Activated naive CD8-positive, alpha-beta T cell (primary cell): Measurements from ENCODE around the gene SRPX2.
A peak's percentile ranks its signal among the peaks of the same experiment; 100 is the strongest.

Source experiments
- H3K27ac Mint-ChIP-seq: one replicate; pipeline ENCODE4 v1.8.0; 2021; ENCODE audit warnings: mixed read lengths
- H3K27me3 Mint-ChIP-seq: one replicate; pipeline ENCODE4 v1.8.0; 2021; ENCODE audit warnings: mixed read lengths
- H3K36me3 Mint-ChIP-seq: one replicate; pipeline ENCODE4 v1.8.0; 2021; ENCODE audit warnings: mixed read lengths
- H3K4me1 Mint-ChIP-seq: one replicate; pipeline ENCODE4 v1.8.0; 2021; ENCODE audit warnings: low read depth, mixed read lengths
- H3K4me3 Mint-ChIP-seq: one replicate; pipeline ENCODE4 v1.8.0; 2021; ENCODE audit warnings: mild to moderate bottlenecking, mixed read lengths
- H3K9me3 Mint-ChIP-seq: one replicate; pipeline ENCODE4 v1.8.0; 2021; ENCODE audit warnings: low read depth, mixed read lengths

The SRPX2 gene

DNA sequence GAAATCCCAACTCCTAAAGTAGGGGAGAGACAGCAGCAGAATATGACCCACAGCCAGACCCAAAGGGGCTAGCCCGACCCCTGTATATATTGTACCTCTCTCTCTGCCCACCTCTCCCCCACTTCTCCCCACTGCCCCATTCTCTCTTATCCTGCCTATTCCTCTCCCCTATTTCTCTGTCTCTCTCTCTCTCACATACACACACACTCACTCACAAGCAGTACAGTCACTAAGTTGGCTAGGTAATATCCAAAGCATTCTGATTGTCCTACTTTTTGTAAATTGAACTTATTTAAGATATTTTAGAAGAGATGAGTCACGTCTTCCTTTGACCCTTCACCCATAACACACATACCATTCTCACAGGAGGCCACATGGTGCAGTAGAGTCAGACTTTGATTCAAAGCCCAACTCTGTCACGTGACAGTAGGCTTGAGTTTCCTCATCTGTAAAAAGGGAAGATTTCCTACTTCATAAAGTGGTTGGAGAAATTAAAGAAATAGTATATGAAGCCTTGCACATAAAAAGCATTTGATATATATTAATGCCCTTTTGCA, 29.5 kb downstream of the SRPX2 start:
- H3K4me3 Mint-ChIP-seq, result no peak overlapping the region
- H3K9me3 Mint-ChIP-seq, result no peaks in the 10 kb centered on the region
- H3K36me3 Mint-ChIP-seq, result no peaks in the 10 kb centered on the region
- H3K27me3 Mint-ChIP-seq, result peaks cover 2% of the 10 kb centered on the region
- H3K27ac Mint-ChIP-seq, result no peak overlapping the region
- H3K4me1 Mint-ChIP-seq, result no peaks in the 10 kb centered on the region

DNA sequence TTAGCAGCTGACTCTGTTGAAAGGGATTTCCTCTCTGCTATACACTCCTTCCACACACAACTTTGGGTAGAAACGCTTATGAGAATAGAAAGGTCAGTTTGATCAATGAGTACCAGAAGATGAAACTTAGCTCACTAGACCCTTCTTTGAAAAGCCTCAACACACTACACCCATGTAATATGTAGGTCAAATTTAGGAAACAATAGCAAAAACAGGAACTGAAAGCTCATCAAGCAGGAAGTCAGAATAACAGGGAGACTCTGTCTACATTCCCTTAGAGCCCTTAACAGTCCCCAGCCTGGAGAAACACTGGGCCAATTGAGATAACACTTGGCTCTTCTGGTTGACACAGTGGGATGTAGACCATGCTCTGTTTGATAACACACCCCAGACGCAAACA, 30.7 kb downstream of the SRPX2 start:
- H3K9me3 Mint-ChIP-seq, result no peaks in the 10 kb centered on the region
- peaks cover 2% of the 10 kb centered on the region for H3K27me3 Mint-ChIP-seq
- no peak overlapping the region for H3K27ac Mint-ChIP-seq
- no peak overlapping the region for H3K4me3 Mint-ChIP-seq
- H3K4me1 Mint-ChIP-seq, result no peaks in the 10 kb centered on the region
- no peaks in the 10 kb centered on the region for H3K36me3 Mint-ChIP-seq

DNA sequence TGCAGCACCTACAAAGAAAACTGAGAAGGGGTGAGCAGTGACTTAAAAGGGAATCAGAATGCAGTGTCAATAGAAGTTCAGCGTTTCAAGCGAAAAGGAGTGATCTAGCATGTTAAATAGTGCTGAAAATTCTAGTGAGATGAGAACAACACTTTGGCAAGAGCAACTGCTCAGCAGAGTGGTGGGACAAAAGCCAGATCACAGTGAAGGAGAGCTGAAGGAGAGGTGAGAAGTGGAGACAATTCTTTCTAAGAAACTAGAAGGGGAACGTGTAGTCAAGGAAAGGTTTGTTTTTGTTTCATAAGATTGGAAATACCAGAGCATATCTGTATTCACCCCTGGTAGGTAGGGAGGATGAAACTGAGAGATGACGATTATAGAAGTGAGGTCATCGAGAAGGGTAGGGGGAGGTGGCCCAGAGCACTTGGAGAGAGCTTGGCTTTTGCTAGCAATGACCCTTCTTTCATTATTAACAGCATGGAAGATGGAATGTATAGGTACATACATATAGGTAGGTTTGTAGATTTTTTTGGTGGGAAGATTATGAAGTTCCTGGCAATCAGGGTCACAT, 33.7 kb downstream of the SRPX2 start:
- Mint-ChIP-seq H3K27me3 (peaks cover 2% of the 10 kb centered on the region), H3K9me3 (no peaks in the 10 kb centered on the region), H3K36me3 (no peaks in the 10 kb centered on the region), H3K4me3 (no peak overlapping the region), H3K4me1 (no peaks in the 10 kb centered on the region), H3K27ac (no peak overlapping the region)

DNA sequence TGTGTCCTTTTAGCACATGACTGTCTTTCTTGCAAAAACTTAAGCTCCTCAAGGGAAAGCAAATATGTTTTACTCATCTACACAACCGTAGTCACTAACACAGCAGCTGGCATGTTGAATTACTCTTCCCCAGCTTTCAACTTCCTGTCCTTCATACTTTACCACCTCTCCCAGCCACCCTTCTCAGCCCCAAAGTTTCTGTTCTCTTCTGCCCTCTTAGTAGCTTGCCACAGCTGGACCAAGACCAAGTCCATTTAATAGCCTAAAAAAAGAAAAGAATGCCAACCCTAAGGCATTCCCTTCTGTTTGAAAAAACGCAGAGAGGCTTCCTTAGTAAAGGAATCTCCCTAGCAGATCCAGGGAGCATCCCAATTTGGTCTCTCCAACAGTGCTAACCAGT, 36.8 kb downstream of the SRPX2 start:
- no peaks in the 10 kb centered on the region for H3K9me3 Mint-ChIP-seq
- no peak overlapping the region for H3K27ac Mint-ChIP-seq
- H3K4me1 Mint-ChIP-seq, result peaks cover under 1% of the 10 kb centered on the region
- peaks cover 2% of the 10 kb centered on the region for H3K27me3 Mint-ChIP-seq
- H3K4me3 Mint-ChIP-seq, result no peak overlapping the region
- no peaks in the 10 kb centered on the region for H3K36me3 Mint-ChIP-seq

DNA sequence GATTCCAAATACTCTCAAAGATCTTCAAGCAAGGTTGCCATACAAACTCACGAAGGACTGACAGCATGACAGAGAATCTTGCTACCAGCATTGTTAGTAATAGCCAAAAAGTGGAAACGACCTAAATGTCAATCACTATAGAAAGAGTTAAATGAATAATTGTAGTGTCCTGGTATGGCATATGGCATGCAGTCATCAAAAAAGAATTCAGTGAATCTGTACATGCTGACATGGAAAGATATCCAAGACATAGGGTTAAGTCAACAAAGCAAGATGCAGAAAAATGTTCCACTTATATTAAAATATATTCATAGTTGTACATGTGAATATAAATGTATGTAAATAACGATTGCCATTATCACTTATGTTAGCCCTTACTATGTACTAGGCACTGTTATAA, 37.6 kb downstream of the SRPX2 start:
- Mint-ChIP-seq H3K9me3 (no peaks in the 10 kb centered on the region), H3K4me3 (no peak overlapping the region), H3K27ac (no peak overlapping the region), H3K36me3 (no peaks in the 10 kb centered on the region), H3K27me3 (peaks cover 2% of the 10 kb centered on the region), H3K4me1 (peaks cover 3% of the 10 kb centered on the region)

DNA sequence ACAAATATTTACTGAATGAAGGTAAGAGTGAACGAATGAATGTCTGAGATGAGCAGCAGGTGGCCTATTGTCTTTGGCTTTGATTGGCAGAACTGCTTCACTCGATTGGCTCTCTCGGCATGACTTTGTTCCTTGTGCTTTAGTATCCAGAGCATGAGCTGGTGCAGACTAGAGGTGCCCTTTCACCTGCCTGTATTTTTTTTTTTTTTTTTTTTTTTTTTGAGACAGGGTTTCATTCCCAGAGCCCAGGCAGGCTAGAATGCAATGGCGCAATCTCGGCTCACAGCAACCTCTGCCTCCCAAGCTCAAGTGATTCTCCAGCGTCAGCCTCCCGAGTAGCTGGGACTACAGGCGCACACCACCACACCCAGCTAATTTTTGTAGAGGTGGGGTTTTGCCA, 38.9 kb downstream of the SRPX2 start:
- Mint-ChIP-seq H3K27me3 (peaks cover under 1% of the 10 kb centered on the region), H3K4me1 (peaks cover 16% of the 10 kb centered on the region), H3K4me3 (no peak overlapping the region), H3K36me3 (no peaks in the 10 kb centered on the region), H3K27ac (no peak overlapping the region), H3K9me3 (no peaks in the 10 kb centered on the region)

DNA sequence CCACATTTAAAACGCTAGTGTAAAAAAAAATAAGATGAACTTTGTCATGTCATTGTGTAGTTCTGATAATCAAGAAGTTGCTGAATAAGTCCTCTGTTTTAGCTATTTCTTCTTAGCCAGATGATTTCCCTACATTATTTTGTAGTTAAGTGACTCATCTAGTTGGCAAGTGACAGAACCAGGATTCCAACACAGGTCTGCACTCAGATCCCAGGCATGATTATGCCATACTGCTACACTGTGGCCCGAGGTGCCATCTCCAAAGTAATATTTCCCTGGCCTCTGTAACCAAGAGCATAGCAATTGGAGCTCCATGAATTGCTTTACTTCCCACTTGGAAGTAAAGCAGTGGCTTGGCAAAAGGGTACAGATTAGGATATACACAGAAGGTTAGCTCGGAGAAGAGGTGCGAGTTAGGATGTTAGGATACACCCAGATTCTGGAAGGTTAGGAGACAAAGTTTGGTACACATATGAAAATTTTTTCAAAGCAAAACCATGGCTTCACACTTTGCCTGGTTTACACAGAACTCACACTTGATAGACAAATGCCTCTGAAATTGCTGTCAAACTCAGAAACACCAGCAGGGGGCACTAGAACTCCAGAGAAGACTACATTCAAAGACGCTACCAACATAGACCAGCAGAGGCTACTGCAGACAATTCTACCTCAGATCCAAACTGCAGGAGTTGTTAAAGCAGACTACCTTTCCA, 41.4 kb downstream of the SRPX2 start:
- H3K4me3 Mint-ChIP-seq, result no peak overlapping the region
- peaks cover 18% of the 10 kb centered on the region for H3K4me1 Mint-ChIP-seq
- no peaks in the 10 kb centered on the region for H3K36me3 Mint-ChIP-seq
- H3K27me3 Mint-ChIP-seq, result no peaks in the 10 kb centered on the region
- no peak overlapping the region for H3K27ac Mint-ChIP-seq
- no peaks in the 10 kb centered on the region for H3K9me3 Mint-ChIP-seq

DNA sequence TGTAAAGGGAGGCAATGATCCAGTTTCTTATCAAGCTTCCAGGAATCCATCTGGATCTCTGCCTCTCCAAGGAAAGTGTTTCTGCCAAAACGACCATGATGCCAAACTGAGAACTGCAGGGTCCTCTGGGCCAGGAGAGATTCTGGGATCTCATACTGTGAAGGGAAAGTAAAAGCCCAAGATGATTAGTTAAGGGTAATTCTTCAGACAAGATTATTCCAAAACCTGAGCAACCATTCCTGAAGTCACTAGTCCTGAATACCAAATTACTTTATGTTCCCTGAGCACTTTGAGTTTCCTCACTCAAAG, 42.0 kb downstream of the SRPX2 start:
- H3K27me3 Mint-ChIP-seq, result no peaks in the 10 kb centered on the region
- H3K36me3 Mint-ChIP-seq, result no peaks in the 10 kb centered on the region
- no peak overlapping the region for H3K4me3 Mint-ChIP-seq
- H3K4me1 Mint-ChIP-seq, result peaks cover 18% of the 10 kb centered on the region
- no peak overlapping the region for H3K27ac Mint-ChIP-seq
- H3K9me3 Mint-ChIP-seq, result no peaks in the 10 kb centered on the region

DNA sequence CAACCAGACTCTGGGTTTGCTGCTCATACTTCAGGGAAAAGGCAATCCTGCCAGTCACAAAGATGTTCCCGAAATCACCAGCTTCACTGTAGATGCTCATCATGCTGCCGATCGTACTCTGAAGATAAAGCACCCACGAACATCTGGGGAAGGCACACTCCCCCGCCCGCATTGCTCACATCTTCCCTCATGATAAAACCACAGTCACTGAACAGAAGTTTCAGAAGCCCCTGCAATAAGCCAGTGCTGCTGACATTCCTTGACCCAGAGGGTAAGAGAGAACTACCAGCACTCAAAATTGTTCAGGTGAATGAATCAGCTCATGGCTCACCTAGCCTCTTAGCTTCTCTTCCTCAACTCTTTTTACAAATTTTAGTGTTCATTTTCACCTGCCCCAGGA, 43.1 kb downstream of the SRPX2 start:
- H3K36me3 Mint-ChIP-seq, result no peaks in the 10 kb centered on the region
- H3K9me3 Mint-ChIP-seq, result no peaks in the 10 kb centered on the region
- H3K4me1 Mint-ChIP-seq, result peaks cover 18% of the 10 kb centered on the region
- H3K27me3 Mint-ChIP-seq, result peaks cover 2% of the 10 kb centered on the region
- peak overlapping the region; percentile 46 for H3K27ac Mint-ChIP-seq
- peak overlapping the region; percentile 32 for H3K4me3 Mint-ChIP-seq

DNA sequence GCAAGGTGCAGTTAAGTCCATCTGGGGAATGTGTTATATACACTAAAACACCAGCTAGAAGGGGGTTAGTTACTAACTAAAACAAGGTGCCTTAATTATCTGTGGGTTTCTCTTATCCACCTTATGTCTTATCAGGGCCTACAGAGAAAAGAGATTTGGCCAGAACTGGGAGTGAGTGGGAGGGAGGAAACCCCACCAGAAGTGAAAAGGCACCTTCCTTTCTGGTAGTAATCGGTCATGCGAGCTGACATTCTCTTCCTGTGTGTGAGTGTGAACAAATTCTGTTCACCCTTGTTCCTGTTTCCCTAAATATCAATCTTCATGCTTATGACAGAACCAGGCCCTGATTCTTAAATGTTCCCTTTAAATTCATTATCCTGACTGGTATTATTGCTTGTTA, 43.5 kb downstream of the SRPX2 start:
- no peaks in the 10 kb centered on the region for H3K9me3 Mint-ChIP-seq
- peak overlapping the region; percentile 46 for H3K27ac Mint-ChIP-seq
- peaks cover 2% of the 10 kb centered on the region for H3K27me3 Mint-ChIP-seq
- peaks cover 18% of the 10 kb centered on the region for H3K4me1 Mint-ChIP-seq
- H3K36me3 Mint-ChIP-seq, result no peaks in the 10 kb centered on the region
- H3K4me3 Mint-ChIP-seq, result no peak overlapping the region

DNA sequence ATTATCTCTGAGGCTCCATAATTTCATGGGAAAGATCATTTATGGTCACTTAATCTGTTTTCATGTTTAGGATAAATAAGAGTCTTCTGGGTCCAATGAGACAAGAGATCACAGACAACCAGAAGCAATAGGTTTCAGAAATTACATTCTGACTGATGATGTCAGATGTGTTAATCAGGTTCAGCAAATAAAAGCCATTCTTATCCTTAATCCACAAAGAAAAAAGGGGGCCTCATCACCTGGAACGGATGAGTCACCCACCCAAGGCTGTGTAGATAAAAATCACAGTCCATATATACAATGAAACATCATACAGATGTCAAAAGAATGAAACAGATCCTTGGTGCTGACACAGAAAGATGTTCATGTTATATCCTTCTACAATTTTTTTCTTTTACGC, 51.3 kb downstream of the SRPX2 start:
- Mint-ChIP-seq H3K27ac (no peak overlapping the region), H3K9me3 (no peaks in the 10 kb centered on the region), H3K4me1 (no peaks in the 10 kb centered on the region)

DNA sequence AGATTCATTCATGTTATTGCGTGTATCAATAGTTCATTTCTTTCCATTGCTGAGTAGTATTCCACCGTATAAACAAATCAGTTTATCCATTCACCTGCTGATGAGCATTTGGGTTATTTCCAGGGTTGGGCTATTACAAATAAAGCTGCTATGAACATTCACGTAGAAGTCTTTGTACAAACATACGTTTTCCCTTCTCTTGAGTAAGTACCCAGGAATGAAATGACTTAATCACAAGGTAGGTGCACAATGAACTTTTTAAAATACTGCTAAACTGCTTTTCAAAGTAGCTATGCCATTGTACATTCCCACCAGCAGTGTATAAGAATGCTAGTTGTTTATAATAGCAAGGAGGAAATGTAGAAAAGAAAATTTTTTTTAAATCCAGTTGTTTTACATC, 52.0 kb downstream of the SRPX2 start:
- Mint-ChIP-seq H3K4me3 (no peak overlapping the region), H3K36me3 (no peaks in the 10 kb centered on the region), H3K9me3 (no peaks in the 10 kb centered on the region), H3K4me1 (no peaks in the 10 kb centered on the region), H3K27me3 (peaks cover 9% of the 10 kb centered on the region), H3K27ac (no peak overlapping the region)

More for the DNA sequence above, 51.3 kb downstream of the SRPX2 start:
- no peak overlapping the region for H3K4me3 Mint-ChIP-seq
- H3K36me3 Mint-ChIP-seq, result no peaks in the 10 kb centered on the region
- peaks cover 9% of the 10 kb centered on the region for H3K27me3 Mint-ChIP-seq

DNA sequence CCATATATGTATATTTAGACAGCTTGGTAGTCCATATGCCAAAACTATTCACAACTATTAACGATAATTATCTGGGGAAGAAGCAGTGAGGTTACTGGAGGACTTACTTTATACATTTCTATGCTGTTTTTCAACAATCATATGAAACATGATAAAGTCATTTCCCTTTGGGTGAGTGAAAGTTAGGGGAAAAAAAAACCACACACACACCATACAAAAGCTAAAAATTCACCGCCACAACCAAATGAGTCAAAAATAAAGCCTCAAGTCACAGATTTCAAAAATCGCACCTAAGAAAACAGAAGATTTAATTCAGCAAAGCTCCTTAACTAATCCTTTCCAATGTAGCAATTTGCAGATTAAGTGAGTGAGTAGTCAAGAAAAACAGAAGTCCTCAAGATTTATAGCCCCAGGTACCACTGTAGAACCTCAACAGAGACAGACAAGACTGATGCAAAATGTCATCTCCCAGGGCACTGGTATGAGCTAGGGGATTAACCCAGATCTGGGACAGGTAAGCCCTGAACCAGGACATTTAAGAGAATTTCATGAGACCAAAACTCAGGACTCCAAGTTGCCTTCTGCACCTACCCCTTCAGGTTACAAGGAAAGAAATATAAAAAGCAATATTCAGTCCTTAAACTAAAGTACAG, 52.8 kb downstream of the SRPX2 start:
- Mint-ChIP-seq H3K27ac (no peak overlapping the region), H3K27me3 (peaks cover 9% of the 10 kb centered on the region), H3K9me3 (no peaks in the 10 kb centered on the region), H3K4me3 (no peak overlapping the region), H3K4me1 (no peaks in the 10 kb centered on the region), H3K36me3 (no peaks in the 10 kb centered on the region)

DNA sequence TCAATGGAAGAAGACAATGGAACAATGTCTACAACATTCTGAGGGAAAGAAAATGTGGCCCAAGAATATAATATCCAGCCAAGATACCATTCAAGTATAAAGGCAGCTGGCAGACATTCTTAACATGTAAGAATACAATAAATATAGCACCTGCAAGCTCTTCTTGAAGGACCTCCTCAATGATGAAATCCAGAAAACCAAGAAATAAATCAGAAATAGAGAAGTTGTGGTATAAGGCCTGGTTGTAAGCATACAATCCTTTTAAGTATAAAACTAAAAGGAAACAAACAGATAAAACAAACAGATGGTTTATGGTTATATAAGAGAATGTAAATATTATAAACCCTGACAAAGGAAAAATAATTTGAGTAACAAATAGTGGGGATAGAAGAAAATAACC, 54.6 kb downstream of the SRPX2 start:
- Mint-ChIP-seq H3K9me3 (no peaks in the 10 kb centered on the region), H3K27ac (no peak overlapping the region), H3K4me3 (no peak overlapping the region), H3K36me3 (no peaks in the 10 kb centered on the region), H3K27me3 (peaks cover 2% of the 10 kb centered on the region), H3K4me1 (no peaks in the 10 kb centered on the region)

DNA sequence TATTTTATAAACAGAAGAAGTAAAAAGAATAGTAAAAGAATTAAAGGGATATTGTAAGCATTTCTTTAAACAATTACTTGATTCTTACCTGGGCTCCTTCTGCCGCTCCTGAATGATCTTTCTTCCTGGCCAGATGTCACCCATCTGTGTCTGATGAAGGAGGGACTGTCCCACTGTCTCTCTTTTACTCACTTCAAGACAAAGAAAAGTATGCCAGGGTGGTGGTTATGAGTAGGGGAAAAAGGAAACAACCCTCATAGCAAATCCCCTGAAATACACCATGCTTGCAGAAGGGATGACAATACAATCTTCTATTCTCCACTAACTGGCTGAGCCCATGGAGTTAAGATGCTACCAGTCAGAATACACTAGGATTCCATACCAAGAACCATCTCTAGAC, 56.8 kb downstream of the SRPX2 start:
- no peaks in the 10 kb centered on the region for H3K36me3 Mint-ChIP-seq
- H3K4me3 Mint-ChIP-seq, result no peak overlapping the region
- peaks cover 1% of the 10 kb centered on the region for H3K27me3 Mint-ChIP-seq
- H3K4me1 Mint-ChIP-seq, result no peaks in the 10 kb centered on the region
- no peak overlapping the region for H3K27ac Mint-ChIP-seq
- H3K9me3 Mint-ChIP-seq, result no peaks in the 10 kb centered on the region
